Activated CD8-positive, alpha-beta memory T cell treated with anti-CD3 and anti-CD28 coated beads for 4 hours (primary cell): Measurements from ENCODE around the gene CPLX3.

Experiments
- DNase-seq, 2 donors: peaks; one replicate each; pipeline ENCODE4 v3.0.0-alpha.2; 2020; ENCODE audit warnings: low read depth in 2 of 2

The CPLX3 gene

DNA sequence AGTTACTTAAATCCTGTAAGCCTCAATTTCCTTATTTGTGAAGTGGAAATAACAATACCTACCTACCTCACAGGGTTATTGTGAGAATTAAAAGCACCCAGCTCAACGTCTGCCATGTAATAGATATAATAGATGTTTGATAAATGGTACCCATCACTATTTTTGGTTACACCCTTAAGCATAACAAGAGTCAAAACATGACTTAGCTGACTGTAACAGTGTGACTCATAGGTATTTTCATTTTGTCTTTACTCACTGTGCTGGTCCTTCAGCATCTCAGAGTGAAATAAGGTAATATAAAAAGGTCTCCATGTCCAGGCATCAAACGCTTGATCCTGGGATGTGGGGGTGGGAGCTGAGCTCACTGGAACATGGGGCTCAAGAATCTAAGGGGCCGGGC is 3.1 kb downstream of the CPLX3 start:
- DNase-seq = no peak

GRCh38 chr15:74829991-74830390 is 3.6 kb downstream of the CPLX3 start:
- DNase-seq = no peak

GRCh38 chr15:74830868-74831267 is 4.4 kb downstream of the CPLX3 start:
- DNase-seq = no peak

- no peak for DNase-seq
Measured at GRCh38 chr15:74831813-74832495, 5.5 kb downstream of the CPLX3 start.

DNA sequence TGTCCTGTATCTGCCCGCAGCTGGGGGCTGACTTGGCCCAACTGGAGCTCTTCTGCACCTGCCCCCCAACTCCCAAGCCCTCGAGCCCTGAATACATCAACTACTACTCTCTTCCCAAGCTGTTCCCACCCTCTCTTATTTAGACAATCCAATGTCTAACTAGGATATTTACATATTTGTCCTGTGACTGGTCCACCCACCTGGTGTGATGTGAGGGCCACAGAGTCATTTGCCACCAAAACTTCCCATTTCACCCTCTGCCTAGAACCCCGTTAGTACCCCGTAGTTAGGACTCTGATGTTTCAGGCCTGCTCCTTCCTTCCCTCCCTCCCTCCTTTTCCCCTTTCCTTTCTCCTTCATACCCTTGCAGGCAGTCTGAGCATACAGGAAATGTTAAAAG is 6.4 kb downstream of the CPLX3 start:
- no peak for DNase-seq

DNA sequence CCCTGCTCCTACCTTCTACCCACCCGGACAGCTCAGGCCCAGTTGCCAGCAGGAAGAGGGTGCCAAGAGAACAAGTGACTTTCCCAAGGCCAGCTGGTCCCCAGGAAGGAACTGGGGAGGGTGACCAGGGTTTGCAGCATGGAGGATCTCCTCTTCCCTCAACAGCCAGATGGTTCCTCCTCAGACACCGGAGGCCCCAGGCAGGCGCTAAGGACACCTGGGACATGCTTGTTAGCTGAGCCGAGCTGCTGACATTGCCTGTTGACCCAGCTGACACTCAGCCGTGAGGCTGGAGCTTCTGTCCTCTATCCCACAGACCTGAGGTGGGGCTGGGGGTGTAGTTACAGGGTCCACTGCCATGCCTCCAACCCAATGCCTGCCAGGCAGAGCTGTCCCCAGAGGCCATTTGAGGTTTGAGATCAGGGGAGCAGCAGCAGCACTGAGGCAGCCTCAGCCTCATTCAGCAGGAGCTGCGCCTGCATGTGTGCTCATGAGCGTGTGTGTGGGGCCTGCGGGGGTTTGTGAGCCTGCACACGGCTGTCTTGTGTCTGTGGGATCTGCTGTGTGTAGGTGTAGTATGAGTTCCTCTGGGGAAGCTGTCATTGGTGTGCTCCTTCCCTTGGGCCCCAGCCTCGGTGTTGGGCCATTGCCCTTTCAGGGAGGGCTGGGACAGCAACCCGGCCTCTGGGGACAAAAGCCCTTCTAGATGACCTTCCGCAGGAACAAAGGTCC is 7.1 kb downstream of the CPLX3 start:
- no peak for DNase-seq

GRCh38 chr15:74835312-74835823 is 8.9 kb downstream of the CPLX3 start:
- no peak for DNase-seq

GRCh38 chr15:74836846-74837245 is 10.4 kb downstream of the CPLX3 start:
- DNase-seq = no peak

- DNase-seq = no peak
Measured at GRCh38 chr15:74837482-74838136, 11.2 kb downstream of the CPLX3 start.

DNA sequence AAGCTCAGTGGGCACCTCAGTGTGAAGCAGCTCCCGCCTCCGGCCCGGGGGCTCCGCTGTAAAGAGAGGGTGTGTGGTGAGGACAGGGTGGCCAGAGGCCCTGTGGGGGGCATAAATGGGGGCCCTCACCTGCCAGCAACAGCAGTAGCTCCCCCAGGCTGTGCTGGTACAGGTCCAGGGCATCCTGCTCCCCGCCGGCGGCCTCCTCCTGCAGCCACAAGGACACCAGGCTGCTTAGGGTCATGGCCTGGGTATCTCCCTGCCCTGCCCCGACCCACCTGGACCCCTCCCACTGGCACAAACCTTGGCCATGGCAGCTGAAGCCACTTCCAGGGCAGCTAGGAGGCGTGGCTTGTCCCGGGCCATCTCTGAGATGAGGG is 11.7 kb downstream of the CPLX3 start:
- DNase-seq = no peak

- no peak for DNase-seq
Measured at GRCh38 chr15:74838746-74839525, 12.5 kb downstream of the CPLX3 start.

DNA sequence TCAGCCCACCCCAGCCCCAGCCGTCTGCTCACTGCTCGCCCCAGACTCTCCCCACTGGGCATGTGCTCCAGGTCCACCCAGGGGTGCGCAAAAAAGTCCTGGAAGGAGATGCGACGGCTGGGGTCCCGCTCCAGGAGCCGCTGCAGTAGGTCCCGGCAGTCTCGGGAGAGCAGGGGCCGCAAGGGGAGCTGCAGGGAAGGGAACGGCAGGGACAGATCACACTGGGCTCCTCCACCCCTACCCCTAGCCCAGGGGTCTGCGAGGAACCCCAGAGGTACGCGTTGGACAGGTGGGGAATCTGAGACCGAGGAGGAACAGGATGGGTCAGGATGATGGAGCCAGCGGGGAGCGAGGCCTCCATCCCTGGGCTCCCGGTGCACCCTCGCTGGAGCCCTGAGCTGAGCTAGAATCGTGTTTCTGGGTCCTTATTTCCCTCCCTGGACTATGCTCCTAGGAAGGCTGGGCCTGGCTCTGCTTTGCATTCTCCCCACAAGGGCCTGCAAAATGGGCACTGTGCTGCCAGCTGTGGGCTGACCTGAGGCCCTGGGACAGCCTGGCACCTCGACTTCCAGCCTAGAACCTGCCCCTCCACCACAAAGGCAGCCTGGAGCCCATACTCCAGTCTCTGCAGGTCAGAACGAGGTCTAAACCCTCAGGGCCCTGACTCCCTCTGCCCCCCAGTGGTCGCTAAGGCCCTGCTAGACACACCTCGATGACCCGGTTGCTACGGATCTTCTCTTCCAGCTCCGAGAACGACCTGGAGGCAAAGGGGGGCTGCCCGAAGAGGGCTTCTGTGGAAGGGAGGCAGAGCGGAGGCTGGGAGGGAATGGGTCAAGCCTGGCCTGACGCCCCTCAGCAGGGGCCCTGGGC is 13.3 kb downstream of the CPLX3 start:
- DNase-seq = no peak

- DNase-seq = no peak
Measured at GRCh38 chr15:74840851-74841775, 14.7 kb downstream of the CPLX3 start.

GRCh38 chr15:74841891-74842373 is 15.5 kb downstream of the CPLX3 start:
- DNase-seq = no peak

- peak; percentile 81 to 84 for DNase-seq
Measured at GRCh38 chr15:74842581-74843444, 16.4 kb downstream of the CPLX3 start, which contains the start of gene ULK3. Gene ULK3, minus strand, starts transcription at chr15:74843156. Its CDS starts 51 bp downstream, at chr15:74843105.

DNA sequence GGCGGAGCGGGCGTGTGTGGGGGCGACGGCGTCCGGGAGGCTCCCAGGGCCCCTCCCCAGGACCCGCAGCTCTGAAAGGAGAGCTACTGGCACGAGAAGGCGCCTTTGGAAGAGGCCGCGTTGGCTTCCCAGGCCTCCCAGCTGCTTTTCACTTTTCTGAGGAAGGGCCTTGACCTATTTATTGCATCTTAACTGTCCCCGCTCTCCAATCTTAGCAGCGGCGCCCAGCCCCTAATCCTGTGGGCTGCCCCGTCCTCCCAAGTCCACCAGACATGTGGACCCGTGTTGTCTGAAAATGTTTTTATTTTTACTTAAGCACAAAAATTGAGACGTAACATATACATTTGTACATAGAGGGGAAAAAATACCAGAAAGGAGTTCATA is 17.0 kb downstream of the CPLX3 start:
- no peak for DNase-seq

GRCh38 chr15:74843891-74844299 is 17.5 kb downstream of the CPLX3 start:
- DNase-seq = no peak

DNA sequence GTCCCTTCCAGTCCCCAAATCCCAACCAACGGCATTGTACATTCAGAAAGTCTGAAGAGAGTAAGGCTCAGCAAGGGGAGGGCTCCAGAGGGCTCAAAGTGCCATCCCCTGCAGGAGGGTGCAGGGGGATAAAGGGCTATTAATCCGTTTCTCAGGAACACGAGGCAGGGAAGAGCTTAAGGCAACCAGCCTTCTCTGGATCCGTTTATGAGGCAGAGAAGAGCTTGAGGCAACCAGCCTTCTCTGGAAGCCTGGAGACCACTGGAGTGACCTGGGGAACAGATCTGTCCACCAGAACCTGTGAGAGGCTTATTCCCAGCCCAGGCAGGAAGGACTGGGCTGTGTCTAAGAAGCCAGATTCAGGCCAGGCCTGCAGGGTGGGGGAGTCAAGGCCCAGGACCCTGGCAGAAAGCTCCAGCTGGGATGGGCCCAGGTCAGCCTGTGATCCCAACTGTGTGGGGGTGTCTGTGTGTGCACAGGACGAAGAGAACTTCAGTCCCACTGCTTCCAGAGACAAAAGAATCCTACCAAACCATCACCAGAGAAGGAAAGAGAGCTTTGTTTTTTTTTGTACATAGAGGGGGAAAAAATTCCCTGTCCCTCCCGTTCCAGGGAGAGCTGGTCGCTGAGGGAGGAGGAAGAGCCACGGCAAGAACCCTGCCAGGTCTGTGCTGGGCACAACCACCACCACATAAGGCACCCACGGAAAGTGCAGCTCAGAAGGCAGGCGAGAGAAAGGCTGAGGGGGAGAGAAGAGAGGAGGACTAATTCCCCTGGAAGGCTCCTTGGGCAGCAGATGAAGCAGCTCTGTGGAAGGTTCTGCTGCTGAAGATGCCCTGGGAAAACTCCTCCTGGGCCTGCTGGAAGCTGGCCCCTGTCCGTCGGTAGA is 18.1 kb downstream of the CPLX3 start:
- DNase-seq = no peak
